HG03280 (cell line): ENCODE measurements around the gene DAB2IP.

Source experiments
- ATAC-seq: cut with Tn5 transposase; IDR thresholded peaks from one replicate; pipeline ENCODE4 v1.9.1; 2021; ENCODE audit warnings: mild to moderate bottlenecking, moderate library complexity; ENCODE audit not compliant: unreplicated experiment

DAB2IP gene

DNA sequence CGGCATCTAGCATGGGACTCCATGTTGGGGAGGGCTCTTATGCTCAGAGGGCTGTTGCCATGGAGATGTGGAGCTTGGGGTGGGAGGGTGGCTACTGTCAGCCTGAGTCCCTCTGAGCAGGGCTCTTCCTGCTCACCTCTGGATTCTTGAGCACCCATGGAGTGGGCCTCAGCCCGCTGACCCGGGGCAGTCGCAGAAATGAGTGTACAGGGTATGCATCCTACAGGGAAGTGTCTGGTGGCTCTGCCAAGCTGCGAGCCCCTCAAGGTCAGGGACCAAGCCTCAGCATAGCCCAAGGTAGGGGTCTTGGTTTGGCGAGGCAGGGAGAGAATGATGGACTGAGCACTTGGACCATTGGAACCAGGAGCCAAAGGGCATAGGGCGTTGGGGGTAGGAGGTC, 104.1 kb downstream of the DAB2IP start:
- ATAC-seq, result no peak

DNA sequence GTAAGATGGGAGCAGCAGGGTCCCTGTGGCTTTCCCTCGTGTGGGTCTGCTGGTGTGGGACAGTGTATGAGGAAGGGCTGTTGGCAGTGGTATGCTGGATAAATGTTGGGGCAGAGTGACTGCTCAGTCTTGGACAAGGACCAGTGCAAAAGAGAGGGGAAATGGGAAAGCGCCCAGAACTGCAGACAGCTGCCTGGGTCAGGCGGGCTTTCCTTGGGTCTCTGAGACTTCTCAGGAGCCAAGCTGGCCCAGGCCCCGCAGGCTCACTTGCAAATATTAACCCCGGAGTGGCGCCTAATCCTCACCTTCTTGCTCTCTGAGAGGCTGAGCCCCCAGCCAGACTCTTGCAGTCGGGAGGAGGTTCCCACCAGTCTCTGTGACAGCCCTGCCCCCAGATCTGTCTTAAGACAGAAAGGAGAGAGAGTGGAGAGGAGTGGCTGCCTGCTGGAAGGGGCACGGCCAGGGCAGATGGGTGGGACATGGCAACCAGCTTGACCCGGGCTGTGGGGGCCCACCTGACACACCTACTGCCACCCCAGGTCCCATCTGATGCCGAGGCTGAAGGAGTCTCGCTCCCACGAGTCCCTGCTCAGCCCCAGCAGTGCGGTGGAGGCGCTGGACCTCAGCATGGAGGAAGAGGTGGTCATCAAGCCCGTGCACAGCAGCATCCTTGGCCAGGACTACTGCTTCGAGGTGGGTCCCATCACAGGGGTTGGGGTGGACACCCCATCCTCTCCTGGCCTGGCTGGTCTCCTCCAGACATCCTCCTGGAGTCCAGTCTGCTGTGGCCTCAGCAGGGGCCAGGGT, 105.2 kb downstream of the DAB2IP start:
- ATAC-seq, result no peak

DNA sequence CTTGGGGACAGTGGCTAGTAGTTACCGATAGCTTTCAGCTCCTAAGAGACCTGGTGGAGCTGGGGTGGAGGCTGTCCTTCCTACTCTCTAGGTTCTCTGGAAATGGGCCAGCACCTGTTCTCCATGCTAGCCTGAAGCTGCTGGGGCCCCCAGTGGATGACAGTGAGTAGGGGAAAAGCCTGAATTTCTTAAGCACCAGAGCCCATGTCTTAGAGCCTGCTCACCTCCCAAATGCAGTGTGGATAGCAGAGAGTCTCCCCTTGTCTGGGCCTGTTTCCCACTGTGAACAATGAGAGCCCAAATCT, 105.8 kb downstream of the DAB2IP start:
- ATAC-seq, result no peak

DNA sequence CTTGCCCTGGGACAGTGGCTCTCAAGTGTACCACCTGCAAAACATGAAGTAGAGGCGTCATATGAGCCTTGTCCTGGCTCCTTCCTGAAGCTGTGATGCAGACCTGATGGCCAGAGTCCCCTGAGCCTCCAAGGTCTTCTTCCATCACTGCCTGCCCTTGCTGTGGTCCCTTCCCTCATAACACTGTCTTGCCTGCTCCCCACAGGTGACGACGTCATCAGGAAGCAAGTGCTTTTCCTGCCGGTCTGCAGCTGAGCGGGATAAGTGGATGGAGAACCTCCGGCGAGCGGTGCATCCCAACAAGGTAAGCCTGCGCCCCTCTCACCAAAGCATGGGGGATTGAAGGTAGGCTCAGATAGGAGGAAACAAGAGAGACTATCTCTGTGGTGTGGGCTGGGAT, 107.3 kb downstream of the DAB2IP start:
- ATAC-seq, result no peak

DNA sequence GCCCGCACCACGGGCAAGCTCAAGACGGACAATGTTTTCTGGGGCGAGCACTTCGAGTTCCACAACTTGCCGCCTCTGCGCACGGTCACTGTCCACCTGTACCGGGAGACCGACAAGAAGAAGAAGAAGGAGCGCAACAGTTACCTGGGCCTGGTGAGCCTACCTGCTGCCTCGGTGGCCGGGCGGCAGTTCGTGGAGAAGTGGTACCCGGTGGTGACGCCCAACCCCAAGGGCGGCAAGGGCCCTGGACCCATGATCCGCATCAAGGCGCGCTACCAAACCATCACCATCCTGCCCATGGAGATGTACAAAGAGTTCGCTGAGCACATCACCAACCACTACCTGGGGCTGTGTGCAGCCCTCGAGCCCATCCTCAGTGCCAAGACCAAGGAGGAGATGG, 108.6 kb downstream of the DAB2IP start:
- no peak for ATAC-seq

DNA sequence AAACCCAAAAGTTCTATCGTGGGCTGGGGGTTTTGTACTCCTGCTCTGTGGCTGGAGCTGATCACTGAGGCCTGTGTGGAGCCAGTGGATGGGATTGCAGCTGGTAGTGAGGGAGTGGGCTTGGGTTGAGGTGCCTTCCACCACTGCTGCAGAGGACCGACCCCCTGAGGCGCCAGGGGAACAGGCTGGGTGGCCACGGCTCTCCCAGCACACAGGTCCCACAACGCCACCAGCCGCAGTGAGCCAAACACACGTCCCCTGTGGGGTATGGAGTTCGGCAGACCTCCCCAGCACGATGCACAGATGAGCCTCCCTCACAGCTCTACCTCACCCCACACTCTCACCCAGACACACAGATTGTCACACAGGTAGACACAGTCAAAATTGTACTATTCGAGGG, 109.1 kb downstream of the DAB2IP start:
- no peak for ATAC-seq

DNA sequence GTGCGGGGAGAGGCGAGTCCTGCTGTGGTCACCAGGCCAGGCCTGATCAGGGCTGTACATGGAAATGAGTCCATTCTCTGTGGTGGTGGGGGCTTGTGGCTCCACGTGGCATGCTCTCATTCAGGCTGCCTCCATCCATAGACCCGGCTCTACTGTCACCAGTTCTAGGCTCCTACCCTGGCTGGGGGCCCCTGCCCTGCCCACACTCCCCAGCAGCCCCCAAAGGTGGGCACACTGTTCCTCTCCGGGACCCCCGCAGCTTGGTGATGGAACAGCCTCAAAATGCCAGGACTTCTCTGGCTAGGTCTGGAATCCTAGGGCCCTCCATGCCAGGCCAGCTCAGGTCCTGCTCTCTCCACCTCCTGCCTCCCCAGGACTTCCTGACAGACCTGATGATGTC, 111.7 kb downstream of the DAB2IP start:
- ATAC-seq, result no peak

DNA sequence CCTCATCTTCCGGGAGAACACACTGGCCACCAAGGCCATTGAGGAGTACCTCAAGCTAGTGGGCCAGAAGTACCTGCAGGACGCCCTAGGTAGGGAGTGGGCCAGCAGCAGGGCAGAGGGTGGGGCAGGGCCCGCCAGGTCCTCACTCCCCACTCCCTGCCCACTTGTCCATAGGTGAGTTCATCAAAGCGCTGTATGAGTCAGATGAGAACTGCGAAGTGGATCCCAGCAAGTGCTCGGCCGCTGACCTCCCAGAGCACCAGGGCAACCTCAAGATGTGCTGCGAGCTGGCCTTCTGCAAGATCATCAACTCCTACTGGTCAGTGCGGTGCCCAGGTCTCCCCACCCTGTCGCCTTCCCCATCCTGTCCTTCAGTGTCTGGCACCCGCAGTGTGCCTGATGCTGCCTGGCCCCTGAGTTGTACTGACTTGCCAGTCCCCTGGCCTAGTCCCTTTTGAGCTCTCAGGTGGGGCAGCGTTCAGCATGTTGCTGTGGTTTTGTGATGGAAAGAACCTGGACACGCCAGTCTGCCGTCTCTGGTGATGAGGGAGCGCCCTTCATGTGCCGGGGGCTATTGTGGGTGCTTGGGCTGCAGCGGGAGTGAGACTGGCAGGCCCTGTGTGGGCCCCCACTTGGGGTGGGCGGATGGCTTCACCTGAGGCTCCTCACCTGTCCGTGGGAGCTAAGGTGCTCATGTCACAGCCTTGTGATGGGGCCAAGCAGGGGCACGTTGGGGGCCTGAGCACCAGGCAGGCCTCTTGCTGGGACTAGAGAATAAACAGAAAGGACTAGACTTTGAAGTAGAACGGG, 112.3 kb downstream of the DAB2IP start:
- no peak for ATAC-seq

DNA sequence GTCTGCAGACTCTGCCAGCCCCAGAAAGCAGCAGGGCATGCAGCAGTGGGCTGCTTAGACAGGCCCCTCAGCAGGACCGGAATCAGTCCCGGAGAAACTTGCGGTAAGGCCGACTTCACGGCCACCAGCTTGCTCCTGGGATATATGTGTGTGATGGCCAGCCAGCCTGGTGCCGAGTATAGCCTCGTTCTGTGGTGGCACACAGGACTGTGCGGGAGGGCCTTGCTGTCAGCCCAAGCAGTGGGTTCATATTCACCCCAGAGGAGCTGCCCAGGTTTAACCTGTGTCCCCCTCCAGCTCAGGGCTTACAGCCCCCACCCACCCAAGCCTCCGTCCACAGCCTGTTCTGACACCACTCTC, 112.9 kb downstream of the DAB2IP start:
- ATAC-seq, result no peak

DNA sequence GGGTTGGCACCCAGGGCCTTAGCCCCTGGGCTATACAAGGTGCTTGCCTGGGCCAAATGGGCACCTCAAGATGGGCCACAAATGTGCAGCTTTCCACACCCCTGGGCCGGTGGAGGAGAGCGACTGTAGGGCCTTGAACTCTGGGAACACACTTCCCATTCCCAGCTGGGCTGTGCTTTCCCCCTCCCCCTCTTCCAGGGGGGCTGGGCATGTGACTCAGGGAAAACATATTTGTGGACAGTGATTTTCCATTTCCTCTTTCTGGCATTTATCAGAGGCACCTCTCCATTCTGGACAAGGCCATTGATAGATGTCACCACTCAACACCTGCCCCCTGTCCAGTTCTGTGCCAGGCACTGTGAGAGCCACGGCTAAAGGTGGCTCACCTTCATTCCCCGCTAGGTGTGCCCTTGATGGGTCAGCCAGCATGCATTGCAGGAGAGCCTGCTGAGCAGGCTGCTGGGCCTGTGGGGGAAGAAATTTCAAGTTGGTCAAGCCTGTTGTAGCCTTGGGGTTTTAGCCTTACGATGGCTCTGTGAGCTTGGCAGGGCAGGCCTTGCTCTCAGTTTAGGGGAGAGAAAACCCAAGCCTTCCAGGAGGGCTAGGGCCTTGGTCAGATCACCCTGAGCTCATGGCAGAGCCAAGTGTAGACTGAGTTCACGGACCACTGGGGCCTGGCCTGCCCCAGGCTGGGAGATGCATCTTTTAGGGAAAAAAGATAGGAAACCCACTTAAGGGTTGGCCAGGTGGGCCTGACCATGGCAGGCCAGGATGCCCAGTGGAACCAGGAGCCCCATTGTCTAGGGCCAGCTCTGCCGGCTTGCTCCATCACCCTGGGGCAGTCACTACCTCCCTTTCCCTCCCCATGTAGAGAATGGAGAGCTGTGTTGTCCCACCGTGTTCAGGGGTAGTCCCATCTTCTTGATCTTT, 113.9 kb downstream of the DAB2IP start:
- no peak for ATAC-seq

DNA sequence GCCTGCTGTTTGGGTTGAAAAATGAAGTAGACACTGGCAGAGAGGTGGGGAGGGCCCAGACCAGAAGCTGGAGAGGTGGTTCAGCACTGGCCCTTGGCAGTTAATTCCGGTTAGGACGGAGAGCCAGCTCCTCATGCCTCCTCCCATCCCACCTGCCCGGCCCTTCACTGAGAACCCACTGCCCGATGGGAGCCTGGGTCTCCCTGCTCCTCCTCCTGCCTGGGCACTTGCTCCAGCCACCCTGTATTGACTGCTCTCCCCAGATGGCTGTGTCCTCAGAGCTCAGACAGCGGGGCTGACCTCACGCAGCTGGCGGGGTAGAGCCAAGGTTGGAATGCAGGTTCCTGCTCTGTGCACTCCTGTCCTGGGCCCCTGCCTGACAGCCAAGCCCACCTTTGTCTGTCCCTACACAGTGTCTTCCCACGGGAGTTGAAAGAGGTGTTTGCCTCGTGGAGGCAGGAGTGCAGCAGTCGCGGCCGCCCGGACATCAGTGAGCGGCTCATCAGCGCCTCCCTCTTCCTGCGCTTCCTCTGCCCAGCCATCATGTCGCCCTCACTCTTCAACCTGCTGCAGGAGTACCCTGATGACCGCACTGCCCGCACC, 114.7 kb downstream of the DAB2IP start:
- ATAC-seq, result no peak

DNA sequence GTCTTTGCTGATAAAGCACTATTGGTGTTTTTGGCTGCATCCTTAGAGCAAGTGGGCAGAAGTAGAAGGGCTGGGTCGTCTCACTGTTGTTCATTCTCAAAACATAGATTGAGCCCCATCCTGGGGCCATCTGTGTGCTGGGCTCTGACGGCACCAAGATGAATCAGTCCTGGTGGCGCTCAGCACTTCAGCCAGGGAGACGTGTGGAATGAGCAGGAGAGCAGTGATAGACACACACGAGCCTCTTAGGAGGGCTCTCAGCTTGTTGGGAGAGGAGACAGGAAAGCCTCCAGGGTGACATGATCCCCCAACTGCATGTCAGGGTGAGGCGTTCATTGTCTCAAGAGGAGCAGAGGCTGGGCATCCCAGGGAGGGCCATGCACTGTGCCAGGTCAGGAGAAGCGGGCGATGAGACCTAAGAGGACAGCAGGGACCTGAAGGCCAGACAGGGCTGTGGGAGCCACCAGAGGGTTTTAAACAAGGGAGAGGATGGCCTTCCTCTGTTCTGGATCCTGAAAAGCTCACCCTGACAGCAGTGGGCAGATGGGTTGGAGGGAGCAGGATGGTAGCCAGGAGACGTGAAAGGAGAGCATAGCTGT, 115.8 kb downstream of the DAB2IP start:
- no peak for ATAC-seq

DNA sequence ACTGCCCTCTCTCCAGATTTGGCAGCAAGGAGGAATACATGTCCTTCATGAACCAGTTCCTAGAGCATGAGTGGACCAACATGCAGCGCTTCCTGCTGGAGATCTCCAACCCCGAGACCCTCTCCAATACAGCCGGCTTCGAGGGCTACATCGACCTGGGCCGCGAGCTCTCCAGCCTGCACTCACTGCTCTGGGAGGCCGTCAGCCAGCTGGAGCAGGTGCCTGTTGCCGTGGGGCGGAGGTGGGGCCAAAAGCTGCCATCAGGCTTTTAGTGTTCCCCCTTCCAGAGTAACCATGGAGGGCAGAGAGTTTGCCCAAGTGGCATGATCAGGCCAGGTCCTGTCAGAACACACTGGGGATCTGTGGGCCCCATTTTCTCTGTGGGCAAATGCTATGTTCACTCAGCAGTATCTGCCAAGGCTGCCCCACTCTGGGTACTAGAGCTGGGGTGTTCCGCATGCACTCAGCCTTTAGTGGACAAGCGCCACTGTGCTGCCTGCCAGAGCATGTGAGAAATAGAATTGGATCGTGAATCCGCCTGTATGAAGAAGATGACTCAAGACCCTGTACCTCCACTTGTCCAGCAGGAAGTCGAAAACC, 117.1 kb downstream of the DAB2IP start:
- no peak for ATAC-seq

DNA sequence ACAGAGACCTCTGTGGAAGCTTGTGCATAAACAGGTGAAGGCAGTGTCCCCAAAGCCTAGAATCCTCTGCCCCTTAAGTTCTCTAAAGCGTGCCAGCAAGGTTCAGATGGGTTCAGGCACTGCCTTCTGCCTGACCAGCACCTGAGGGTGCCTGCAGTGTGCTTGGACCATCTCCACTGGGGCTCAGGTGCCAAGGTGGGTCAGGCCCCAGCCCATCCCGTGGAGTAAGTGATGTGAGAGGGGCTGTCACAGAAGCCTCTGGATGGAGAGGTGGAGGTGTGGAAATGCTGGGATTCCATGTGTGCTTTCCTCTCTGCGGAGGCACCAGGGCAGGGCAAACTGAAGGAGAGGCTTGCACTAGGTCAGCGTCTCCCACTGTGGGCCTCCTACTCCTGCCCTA, 118.5 kb downstream of the DAB2IP start:
- ATAC-seq, result no peak

DNA sequence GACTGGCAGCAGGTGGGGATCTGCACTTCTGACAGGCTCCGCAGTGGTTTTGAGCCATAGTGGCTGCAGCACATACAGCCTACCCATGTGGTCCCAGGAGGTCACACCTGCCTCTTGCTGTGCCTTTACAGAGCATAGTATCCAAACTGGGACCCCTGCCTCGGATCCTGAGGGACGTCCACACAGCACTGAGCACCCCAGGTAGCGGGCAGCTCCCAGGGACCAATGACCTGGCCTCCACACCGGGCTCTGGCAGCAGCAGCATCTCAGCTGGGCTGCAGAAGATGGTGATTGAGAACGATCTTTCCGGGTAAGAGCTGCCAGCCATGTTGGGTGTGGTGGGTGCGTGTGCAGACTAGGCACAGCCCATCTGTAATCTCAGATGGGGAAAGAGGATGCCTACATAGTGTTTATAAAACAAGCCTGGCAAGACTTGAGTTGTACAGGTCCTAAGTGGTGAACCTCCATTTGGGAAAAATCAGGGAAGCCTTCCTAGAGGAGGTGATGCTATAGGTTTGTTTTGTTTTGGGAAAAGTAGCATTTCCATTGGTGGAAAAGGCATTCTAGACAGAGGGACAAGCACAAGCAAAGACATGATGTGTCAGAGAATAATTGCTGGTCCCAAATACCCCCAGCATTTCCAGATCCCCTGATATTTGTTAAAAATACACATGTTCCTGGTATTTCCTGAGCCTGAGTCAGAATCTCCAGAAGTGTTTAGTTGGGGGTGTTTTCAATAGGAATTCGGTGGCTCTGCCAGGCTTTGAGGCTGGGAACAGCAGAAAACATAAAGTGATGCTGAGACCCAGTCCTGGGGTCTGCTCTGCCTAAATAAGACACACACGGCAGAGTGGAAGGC, 119.2 kb downstream of the DAB2IP start:
- no peak for ATAC-seq

DNA sequence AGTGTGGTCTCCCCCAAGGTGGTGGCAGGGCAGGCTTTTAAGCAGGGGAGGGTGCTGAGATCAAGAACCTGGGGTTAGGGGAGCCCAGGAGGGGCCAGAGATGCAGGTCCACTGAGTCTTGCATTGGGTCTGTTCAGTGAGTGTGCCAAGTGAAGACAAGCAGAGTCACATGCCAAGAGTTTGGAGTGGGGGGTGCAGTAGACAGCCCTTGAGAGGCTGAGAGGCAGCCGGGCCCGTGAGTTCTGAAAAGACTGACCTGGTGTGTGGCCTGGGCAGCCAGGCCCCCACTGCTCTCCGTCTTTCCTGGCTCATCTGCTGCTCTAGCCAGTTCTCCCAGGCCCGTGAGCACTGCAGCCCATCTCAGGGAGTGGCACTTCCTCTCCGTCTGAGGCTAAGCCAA, 120.0 kb downstream of the DAB2IP start:
- ATAC-seq, result no peak

DNA sequence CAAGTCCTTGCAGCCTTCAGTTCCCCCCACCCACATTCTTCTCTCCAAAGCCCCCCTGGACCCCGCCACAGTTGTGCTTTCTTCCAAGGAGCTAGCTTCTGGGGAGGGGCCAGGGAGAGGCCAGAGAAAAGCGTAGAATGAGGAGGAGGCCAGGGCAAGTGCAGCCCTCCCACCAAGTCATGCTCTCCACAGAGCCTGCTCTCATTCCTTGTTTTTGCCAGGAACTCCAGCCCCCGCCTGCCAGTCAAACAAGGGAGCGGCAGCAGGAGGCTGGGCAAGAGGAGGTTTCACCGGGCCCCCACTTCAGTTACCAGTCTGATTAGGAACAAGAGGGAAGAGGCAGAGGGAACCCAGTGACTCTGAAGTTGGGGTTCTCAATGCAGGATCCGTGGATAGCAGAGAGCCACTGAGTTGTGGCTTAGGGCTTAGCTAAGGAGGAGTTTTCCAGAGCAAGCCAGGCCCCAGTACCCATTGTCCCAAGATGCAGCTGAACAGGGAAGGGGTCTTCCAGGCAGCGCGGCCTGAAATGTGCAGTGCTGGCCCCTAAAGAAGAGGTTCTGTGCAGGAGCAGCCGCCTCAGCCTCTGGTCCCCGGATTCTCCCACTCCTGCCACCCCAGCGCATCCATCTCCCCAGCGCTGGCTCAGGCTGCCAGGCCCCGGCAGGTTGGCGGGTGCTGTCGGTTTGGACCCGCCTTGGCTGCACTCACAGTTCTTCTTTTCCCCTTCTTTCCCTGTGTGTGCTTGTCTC, 120.6 kb downstream of the DAB2IP start:
- ATAC-seq, result no peak

DNA sequence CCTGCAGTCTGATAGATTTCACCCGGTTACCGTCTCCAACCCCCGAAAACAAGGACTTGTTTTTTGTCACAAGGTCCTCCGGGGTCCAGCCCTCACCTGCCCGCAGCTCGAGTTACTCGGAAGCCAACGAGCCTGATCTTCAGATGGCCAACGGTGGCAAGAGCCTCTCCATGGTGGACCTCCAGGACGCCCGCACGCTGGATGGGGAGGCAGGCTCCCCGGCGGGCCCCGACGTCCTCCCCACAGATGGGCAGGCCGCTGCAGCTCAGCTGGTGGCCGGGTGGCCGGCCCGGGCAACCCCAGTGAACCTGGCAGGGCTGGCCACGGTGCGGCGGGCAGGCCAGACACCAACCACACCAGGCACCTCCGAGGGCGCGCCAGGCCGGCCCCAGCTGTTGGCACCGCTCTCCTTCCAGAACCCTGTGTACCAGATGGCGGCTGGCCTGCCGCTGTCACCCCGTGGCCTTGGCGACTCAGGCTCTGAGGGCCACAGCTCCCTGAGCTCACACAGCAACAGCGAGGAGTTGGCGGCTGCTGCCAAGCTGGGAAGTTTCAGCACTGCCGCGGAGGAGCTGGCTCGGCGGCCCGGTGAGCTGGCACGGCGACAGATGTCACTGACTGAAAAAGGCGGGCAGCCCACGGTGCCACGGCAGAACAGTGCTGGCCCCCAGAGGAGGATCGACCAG, 121.3 kb downstream of the DAB2IP start:
- ATAC-seq, result no peak
